Subcutaneous adipose tissue (tissue), 4 donors: Measurements from ENCODE around the gene CASP8AP2. TPM values are rescaled to one million over a fixed set of nuclear protein-coding genes. Genes with fewer than 3 reads are reported as not detected.

Experiments used
- total RNA-seq, 4 donors: library from RNA; depleted of rRNA; stranded (reverse); fragments of >200 nt; gene quantifications; one replicate each; pipeline ENCODE4 v1.1.0, GENCODE V29; 2016
- TF ChIP-seq, protein P1 (sequence below): fragments of 450-650 bp; IDR thresholded peaks from one replicate; pipeline ENCODE4 v1.5.1; 2016; ENCODE audit warnings: low read depth, mild to moderate bottlenecking, control low read depth, antibody characterized with exemption, moderate library complexity

Gene CASP8AP2
- 10 to 100 TPM; 15.3 to 24.0 (median 18.4) TPM for total RNA-seq

DNA sequence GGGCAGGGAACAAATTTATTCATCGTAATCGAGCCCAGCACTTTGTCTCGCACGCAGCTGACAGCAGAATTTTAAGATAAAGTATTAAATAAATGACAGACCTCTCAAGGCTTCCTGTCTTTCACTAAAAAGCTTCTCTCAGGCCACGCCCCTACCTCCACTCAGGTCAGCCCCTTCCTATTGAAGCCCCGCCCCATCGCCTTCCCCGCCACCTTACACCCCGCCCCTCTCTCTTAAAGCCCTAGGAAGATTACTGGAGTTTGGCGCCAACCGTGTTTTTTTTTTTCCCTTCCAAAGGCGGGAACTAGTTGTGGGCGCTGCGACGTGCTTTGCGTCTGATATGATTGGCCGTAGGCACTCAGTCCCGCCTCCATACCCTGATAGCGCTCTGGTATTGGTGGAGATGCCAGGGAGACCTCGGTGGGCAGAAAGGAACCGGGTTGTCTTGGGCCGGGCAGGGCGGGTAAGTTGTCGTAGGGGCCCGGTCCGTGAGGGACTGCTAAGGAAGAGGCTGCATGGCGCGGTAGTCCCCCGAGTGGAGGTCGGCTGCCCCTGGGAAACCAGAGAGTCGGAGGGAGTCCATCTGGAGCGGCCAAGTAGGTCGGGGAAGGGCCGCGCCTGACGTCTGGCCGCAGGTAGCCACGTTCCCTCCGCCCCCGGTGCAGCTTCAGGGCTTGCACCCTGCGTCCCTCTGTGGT lies at the start of gene CASP8AP2:
TSS of gene CASP8AP2 (plus strand) at position 409 of the 698 bp plus-strand sequence.
- TF ChIP-seq, protein P1, sequence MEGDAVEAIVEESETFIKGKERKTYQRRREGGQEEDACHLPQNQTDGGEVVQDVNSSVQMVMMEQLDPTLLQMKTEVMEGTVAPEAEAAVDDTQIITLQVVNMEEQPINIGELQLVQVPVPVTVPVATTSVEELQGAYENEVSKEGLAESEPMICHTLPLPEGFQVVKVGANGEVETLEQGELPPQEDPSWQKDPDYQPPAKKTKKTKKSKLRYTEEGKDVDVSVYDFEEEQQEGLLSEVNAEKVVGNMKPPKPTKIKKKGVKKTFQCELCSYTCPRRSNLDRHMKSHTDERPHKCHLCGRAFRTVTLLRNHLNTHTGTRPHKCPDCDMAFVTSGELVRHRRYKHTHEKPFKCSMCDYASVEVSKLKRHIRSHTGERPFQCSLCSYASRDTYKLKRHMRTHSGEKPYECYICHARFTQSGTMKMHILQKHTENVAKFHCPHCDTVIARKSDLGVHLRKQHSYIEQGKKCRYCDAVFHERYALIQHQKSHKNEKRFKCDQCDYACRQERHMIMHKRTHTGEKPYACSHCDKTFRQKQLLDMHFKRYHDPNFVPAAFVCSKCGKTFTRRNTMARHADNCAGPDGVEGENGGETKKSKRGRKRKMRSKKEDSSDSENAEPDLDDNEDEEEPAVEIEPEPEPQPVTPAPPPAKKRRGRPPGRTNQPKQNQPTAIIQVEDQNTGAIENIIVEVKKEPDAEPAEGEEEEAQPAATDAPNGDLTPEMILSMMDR: no peak

GRCh38 chr6:89781070-89782034 lies 48.3 kb upstream of the CASP8AP2 start:
- TF ChIP-seq, protein P1: no peak

- TF ChIP-seq, protein P1: no peak
Observed at GRCh38 chr6:89782222-89782621, 47.5 kb upstream of the CASP8AP2 start.

- TF ChIP-seq, protein P1: no peak
Observed at GRCh38 chr6:89784838-89785237, 44.8 kb upstream of the CASP8AP2 start.

DNA sequence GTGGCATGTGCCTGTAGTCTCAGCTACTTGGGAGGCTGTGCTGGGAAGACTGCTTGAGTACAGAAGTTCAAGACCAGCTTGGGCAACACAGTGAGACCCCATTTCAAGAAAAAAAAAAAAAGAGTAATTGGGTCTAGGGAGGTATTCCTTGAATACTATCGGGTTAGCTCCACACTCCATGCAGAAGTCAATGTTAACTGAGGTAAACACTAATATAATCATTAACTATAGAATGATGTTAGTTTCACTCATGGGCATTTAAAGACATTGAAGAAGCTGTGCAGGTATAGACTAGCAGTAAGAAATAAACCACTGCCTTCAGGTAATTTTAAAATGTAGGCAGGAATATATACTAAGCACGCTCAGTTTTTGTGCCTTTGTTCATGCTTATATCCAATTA lies 42.7 kb upstream of the CASP8AP2 start:
- TF ChIP-seq, protein P1: no peak

DNA sequence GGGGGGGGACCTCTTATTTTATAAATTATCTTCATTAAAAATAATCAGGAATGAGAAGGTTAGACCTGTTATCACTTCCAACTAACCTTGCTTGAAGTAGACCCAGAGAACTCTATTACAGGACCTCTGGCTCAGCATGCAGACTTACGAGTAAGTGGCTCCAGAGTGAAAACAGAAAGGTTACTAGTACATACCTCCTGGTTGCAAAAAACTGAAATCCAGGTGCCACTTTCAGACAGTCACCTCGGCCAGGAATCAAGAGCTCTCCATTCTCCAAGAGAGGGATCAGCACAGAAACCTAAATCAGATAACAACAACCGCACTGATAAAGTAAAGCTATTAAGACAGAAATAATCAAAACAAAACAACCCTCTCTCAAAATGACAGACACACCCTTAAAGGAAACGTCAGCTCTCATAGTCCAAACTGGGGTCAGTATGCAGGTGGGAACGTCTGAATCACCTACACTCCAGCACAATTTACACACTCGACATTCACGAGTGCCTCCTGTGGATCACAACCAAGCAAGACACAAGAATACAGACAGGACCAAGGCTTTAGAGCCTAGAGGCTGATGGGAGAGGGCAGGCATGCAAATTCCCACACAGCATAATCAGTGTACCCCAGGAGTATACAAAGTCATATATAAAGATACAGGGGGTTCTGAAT lies 41.9 kb upstream of the CASP8AP2 start:
- TF ChIP-seq, protein P1: no peak

DNA sequence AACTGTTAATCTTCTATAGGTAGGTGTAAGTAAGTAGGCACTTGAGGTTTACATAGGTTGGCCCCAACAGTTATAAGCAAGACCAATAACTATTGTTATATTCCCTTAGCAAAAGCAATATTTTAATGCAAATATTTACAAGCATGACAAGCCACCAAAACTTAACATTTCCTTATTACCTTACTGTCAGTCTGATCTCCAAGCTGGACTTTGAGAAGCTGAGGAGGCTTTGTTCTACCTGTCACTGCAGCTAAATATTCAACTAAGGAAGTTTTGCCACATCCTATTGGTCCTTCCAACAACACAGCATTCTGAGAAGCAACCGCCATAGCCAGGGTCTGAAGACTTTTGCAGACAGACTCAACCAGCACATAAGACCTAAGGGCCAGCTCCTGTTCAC lies 39.7 kb upstream of the CASP8AP2 start:
- TF ChIP-seq, protein P1: no peak
